GM19023 (cell line): Measurements from ENCODE around the gene F5.
"Not testable (repeated sequence)": the region's sequence is repeated elsewhere in the genome, so short reads cannot be mapped to it uniquely, and the experiment has no call there.

Source experiments
- ATAC-seq: cut with Tn5 transposase; IDR thresholded peaks from one replicate; pipeline ENCODE4 v1.9.1; 2021; ENCODE audit warnings: mild to moderate bottlenecking, moderate library complexity; ENCODE audit not compliant: unreplicated experiment

The F5 gene

GRCh38 chr1:169511316-169512005, 74.8 kb downstream of the F5 start:
- ATAC-seq, result no peak

GRCh38 chr1:169510060-169510459, 76.2 kb downstream of the F5 start:
- ATAC-seq, result no peak

GRCh38 chr1:169509354-169509753, 76.9 kb downstream of the F5 start:
- ATAC-seq, result no peak

GRCh38 chr1:169508432-169509338, 77.6 kb downstream of the F5 start:
- ATAC-seq, result no peak

GRCh38 chr1:169507413-169507812, 78.9 kb downstream of the F5 start:
- ATAC-seq, result no peak

- ATAC-seq, result not testable (repeated sequence)
Observed at GRCh38 chr1:169503601-169504000, 82.7 kb downstream of the F5 start.

- ATAC-seq, result no peak
Observed at GRCh38 chr1:169499807-169500206, 86.5 kb downstream of the F5 start.

GRCh38 chr1:169497317-169497716, 89.0 kb downstream of the F5 start:
- no peak for ATAC-seq

- no peak for ATAC-seq
Observed at GRCh38 chr1:169495916-169496315, 90.4 kb downstream of the F5 start.

- no peak for ATAC-seq
Observed at GRCh38 chr1:169495046-169495775, 91.1 kb downstream of the F5 start.

GRCh38 chr1:169494343-169494742, 91.9 kb downstream of the F5 start:
- no peak for ATAC-seq

- no peak for ATAC-seq
Observed at GRCh38 chr1:169493251-169493650, 93.0 kb downstream of the F5 start.

GRCh38 chr1:169491845-169492281, 94.4 kb downstream of the F5 start:
- peak; percentile 75 for ATAC-seq

- ATAC-seq, result no peak
Observed at GRCh38 chr1:169488157-169488556, 98.1 kb downstream of the F5 start.

GRCh38 chr1:169487561-169487960, 98.7 kb downstream of the F5 start:
- no peak for ATAC-seq

- no peak for ATAC-seq
Observed at GRCh38 chr1:169487133-169487532, 99.1 kb downstream of the F5 start.

- no peak for ATAC-seq
Observed at GRCh38 chr1:169486281-169487051, 99.8 kb downstream of the F5 start.

- ATAC-seq, result peak; percentile 99
Observed at GRCh38 chr1:169485431-169486280, 100.6 kb downstream of the F5 start, which contains the start of gene SLC19A2. Gene SLC19A2, minus strand, starts transcription at chr1:169485944. Its CDS starts 178 bp downstream, at chr1:169485766.

- peak; percentile 23 for ATAC-seq
Observed at GRCh38 chr1:169484683-169485430, 101.4 kb downstream of the F5 start.
